HG02678 (cell line): ENCODE results near the gene CCDC28A.

Source experiments
- ATAC-seq: cut with Tn5 transposase; IDR thresholded peaks from one replicate; pipeline ENCODE4 v1.9.1; 2021; ENCODE audit warnings: mild to moderate bottlenecking, moderate library complexity; ENCODE audit not compliant: unreplicated experiment

CCDC28A gene

GRCh38 chr6:138833816-138834539 is 60.4 kb downstream of the CCDC28A start:
- no peak for ATAC-seq

- ATAC-seq: no peak
Observed at GRCh38 chr6:138837246-138837645, 63.7 kb downstream of the CCDC28A start.
